ENCODE results near the gene RNU7-1. TPM values are rescaled to one million over a fixed set of nuclear protein-coding genes. Genes with fewer than 3 reads are reported as not detected.

RNU7-1 gene
- total and polyA plus RNA-seq, 9 of the 15 experiments (the other 6 are each of a cell fraction or from before 2014, with no cell fraction given): not detected

DNA sequence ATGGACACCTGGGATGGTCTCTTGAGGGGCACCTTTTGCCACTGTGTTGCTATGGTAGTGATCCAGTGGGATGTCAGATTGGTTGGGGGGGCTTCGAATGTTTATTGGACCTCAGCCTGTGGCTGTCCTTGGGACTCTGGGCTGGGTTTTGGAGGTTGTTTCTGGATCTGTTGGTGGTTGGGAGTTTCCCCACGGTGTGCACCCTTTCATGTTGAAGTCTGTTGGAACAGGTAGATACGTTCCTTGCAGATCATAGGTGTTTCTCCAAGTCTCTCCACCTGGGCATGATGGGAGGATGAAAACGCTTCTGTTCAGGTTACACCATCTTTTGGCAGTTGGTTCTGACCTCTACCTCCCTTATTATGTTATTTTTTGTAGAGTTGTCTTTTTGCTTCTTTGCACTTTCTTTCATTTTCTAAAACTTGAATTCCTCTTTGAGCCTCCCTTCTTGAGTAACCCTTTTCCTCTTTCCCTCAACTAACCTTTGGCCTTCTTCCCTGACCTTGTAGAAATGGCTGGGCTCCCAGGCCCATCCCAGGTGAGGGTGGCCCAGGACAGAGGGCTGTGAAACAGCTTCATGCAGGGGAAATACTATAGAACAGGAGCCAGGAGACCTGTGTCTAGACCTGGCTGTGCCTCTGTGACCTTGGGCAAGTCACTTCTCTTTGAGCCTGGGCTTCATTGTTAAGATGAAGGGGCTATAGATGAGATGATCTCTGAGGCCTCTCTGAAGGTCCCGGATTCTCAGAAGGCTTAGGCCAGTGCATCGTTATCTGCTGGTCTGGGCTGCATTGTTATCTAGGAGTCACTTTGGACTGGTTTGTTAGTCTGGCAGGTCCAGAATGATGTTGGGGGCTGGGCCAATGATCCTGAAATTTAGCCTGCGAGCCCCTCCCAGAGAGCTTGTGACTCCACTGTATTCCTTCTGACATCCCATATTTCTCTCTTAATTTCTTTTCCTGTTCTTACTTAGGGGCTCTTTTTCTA lies 13.9 kb upstream of the RNU7-1 start (continued):
- TF ChIP-seq CHD7 (IDR thresholded peaks at IDR 0.05; ENCODE audit: low read depth, low read length) (no peak), ZEB2 (IDR thresholded peaks at IDR 0.05) (no peak), CTCF (IDR thresholded peaks at IDR 0.05 in 2 of 3, conservative IDR thresholded peaks at IDR 0.05 in 1 of 3; ENCODE audit: insufficient read depth in 2 of 3, low read depth in 1 of 3, low read length in 3 of 3) (no peak), ETV6 (IDR thresholded peaks at IDR 0.05; ENCODE audit: borderline replicate concordance in 1 of 2, low read depth in 2 of 2, low read length in 1 of 2) (no peak), ETV6 (CRISPR knock-in tag; IDR thresholded peaks at IDR 0.05; ENCODE audit: borderline replicate concordance) (no peak), ZNF232 (CRISPR knock-in tag; IDR thresholded peaks at IDR 0.05) (no peak), ZNF408 (CRISPR knock-in tag; IDR thresholded peaks at IDR 0.05; ENCODE audit: low read depth) (no peak), NELFE (IDR thresholded peaks at IDR 0.05; ENCODE audit: insufficient read depth, insufficient read length) (no peak), RBBP5 (IDR thresholded peaks at IDR 0.05; ENCODE audit: borderline replicate concordance, insufficient read depth, low read length, poor library complexity, severe bottlenecking) (no peak), TBL1XR1 (IDR thresholded peaks at IDR 0.05; ENCODE audit: low read length in 2 of 2) (0 out of 4 replicates have a peak, but pooled peaks of 1 of the 2 experiments have one; percentile 47), RBM14 (IDR thresholded peaks at IDR 0.05; ENCODE audit: borderline replicate concordance, insufficient read depth, low read depth, low read length) (no peak), CCNT2 (IDR thresholded peaks at IDR 0.05; ENCODE audit: borderline replicate concordance, extremely low read depth, insufficient read length, low read depth, low read length) (peak; percentile 33), CHCHD3 (CRISPR knock-in tag; IDR thresholded peaks at IDR 0.05) (no peak)

All from K562 (cell line).